GM06990 (cell line): Measurements from ENCODE around the gene C19orf25.

Experiments
- DNase-seq: peaks from one replicate; pipeline ENCODE4 v3.0.0-alpha.2; 2011; ENCODE audit not compliant: insufficient read length; ENCODE audit errors: extremely low read depth
- H3K27me3 ChIP-seq: replicated peaks from 2 replicates; pipeline ENCODE4 v1.6.0; 2011; ENCODE audit warnings: low read length; ENCODE audit not compliant: control insufficient read depth, insufficient read depth
- H3K36me3 ChIP-seq: 2 replicates; pipeline ENCODE4 v1.5.1; 2011; ENCODE audit warnings: low read length; ENCODE audit not compliant: control insufficient read depth, insufficient read depth
- H3K4me3 ChIP-seq: replicated peaks from 2 replicates; pipeline ENCODE4 v1.5.1; 2011; ENCODE audit warnings: low read depth, mild to moderate bottlenecking, control low read depth, low read length
- CTCF ChIP-seq: IDR thresholded peaks from 2 replicates; pipeline ENCODE4 v1.5.1; 2011; ENCODE audit warnings: low read length, control low read depth, mild to moderate bottlenecking, inconsistent platforms; ENCODE audit not compliant: insufficient read depth, poor library complexity, severe bottlenecking

Gene C19orf25

GRCh38 chr19:1455002-1455335 is 24.0 kb downstream of the C19orf25 start:
- no peak overlapping the region; the same call in 1 of the 2 replicates for H3K4me3 ChIP-seq
- H3K27me3 ChIP-seq: peaks cover 3% of the 10 kb centered on the region; the same call in 1 of the 2 replicates
- TF ChIP-seq CTCF: no peak
- H3K36me3 ChIP-seq: no peaks in the 10 kb centered on the region
- peak; percentile 57 for DNase-seq

DNA sequence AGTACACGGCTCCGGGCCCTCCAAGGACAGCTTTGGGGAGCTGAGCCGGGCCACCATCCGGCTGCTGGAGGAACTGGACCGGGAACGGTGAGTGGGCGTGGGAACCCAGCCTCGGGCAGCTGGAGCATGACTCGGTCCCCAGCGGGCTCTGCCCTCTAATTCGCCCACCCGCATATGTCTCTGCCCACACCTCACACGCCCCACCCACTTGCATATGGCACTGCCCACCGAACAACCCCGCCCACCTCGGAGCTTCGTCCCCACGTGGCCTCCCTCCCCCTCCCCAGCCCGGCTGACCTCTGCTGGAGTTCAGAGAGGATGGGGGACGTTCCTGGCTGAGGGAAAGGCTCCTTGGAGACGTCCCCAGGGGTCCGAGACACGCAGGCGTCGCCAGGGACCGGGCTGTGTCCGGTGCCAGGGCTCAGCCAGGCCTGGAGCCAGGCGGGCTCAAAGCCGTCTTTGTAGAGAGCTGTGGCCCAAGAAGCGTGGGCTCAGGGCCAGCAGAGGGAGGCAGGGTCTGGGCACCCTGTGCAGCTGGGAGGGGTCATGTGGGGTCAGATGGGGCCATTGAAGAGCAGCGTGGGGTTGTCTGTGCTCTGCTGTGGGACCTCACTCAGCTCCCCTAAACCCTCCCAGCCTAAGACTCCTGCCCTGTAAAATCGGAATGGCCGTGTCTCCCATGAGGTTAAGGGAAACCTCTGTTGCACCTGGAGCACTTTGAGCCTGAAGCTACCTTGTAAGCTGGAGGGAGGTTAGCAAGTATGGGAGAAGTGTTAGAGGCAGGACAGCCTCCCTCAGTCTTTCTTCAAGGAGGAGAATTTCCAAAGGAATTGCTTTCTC is 25.3 kb downstream of the C19orf25 start:
- no peak for TF ChIP-seq CTCF
- no peak overlapping the region for H3K4me3 ChIP-seq
- DNase-seq: no peak
- peaks cover 3% of the 10 kb centered on the region; the same call in 1 of the 2 replicates for H3K27me3 ChIP-seq
- H3K36me3 ChIP-seq: no peaks in the 10 kb centered on the region

GRCh38 chr19:1452802-1453524 is 26.1 kb downstream of the C19orf25 start:
- Histone ChIP-seq H3K4me3 (no peak overlapping the region), H3K36me3 (no peaks in the 10 kb centered on the region), H3K27me3 (peaks cover 3% of the 10 kb centered on the region; the same call in 1 of the 2 replicates)
- DNase-seq: no peak
- TF ChIP-seq CTCF: no peak

DNA sequence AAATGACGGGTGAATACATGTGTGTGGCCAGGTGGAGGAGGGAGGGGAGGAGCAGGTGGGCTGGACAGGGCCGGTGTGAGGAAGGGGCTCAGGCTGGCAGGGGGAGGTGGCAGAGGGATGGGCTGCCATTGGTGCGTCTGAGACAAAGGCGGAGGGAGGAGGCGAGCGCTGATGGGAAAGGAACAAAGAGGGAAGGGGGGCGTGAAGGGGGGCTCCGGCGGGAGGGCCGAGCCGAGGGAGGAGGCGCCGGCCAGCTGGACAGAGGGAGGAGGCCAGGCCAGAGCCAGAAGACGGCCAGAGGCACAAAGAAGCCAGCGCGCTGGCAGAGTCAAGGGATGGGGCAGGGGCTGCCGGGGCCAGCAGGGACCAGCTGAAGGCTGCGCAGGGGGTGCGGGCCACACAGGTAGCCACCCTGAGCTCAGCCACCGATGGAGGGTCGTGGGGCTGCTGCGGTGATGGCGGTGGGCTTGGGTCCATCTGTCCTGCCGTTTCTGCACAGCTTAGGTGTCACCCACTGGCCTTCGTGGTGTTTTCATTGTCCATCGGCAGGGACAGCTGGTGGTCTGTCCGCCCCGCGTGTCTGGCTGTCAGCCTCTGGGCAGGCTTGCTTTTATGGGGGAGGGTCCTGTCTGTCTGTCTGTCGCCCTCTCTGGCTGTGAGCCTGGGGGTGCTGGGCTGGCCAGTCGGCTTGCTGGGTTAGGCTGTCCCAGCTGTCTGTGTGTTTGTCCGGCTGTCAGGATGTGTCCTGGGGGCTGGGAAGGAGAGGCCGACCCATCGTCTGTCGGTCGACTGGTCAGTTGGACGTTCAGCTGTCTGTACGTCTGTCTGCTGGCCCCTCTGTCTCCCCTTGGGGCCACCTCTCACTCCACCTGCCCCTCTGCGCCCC is 26.9 kb downstream of the C19orf25 start:
- no peak for TF ChIP-seq CTCF

More for the DNA sequence above, 26.9 kb downstream of the C19orf25 start:
- DNase-seq: no peak
- peaks cover 5% of the 10 kb centered on the region for H3K27me3 ChIP-seq
- H3K36me3 ChIP-seq: no peaks in the 10 kb centered on the region
- no peak overlapping the region for H3K4me3 ChIP-seq
